HG02981 (cell line): Measurements from ENCODE around the gene THAP12.
A peak's percentile ranks its signal among the peaks of the same experiment; 100 is the strongest.
"Not testable (repeated sequence)": the region's sequence is repeated elsewhere in the genome, so short reads cannot be mapped to it uniquely, and the experiment has no call there.

ENCODE experiments used
- ATAC-seq: cut with Tn5 transposase; IDR thresholded peaks from one replicate; pipeline ENCODE4 v1.9.1; 2021; ENCODE audit warnings: mild to moderate bottlenecking, moderate library complexity; ENCODE audit not compliant: unreplicated experiment

Gene THAP12

GRCh38 chr11:76380977-76381719, at the start of gene THAP12, which contains the start of gene GVQW3:
THAP12 (minus strand) TSS chr11:76381132; CDS start chr11:76380836, 296 bp downstream.
GVQW3 (plus strand) TSS chr11:76381323; CDS start chr11:76381829, 506 bp downstream.
- ATAC-seq: peak; percentile 74

GRCh38 chr11:76426660-76427059, 45.7 kb upstream of the THAP12 start:
- ATAC-seq: no peak

- no peak for ATAC-seq
Observed at GRCh38 chr11:76424891-76425290, 44.0 kb upstream of the THAP12 start.

GRCh38 chr11:76424379-76424778, 43.4 kb upstream of the THAP12 start:
- no peak for ATAC-seq

- no peak for ATAC-seq
Observed at GRCh38 chr11:76419896-76420295, 39.0 kb upstream of the THAP12 start.

- no peak for ATAC-seq
Observed at GRCh38 chr11:76415073-76415472, 34.1 kb upstream of the THAP12 start.

GRCh38 chr11:76410851-76411357, 30.0 kb upstream of the THAP12 start:
- ATAC-seq: no peak

GRCh38 chr11:76408171-76408965, 27.4 kb upstream of the THAP12 start:
- no peak for ATAC-seq

GRCh38 chr11:76406359-76406758, 25.4 kb upstream of the THAP12 start:
- no peak for ATAC-seq

- not testable (repeated sequence) for ATAC-seq
Observed at GRCh38 chr11:76401484-76401883, 20.6 kb upstream of the THAP12 start.

GRCh38 chr11:76400967-76401366, 20.0 kb upstream of the THAP12 start:
- ATAC-seq: no peak

GRCh38 chr11:76397383-76397782, 16.5 kb upstream of the THAP12 start:
- ATAC-seq: peak; percentile 76

GRCh38 chr11:76395296-76395695, 14.4 kb upstream of the THAP12 start:
- no peak for ATAC-seq

GRCh38 chr11:76394411-76394810, 13.5 kb upstream of the THAP12 start:
- ATAC-seq: no peak

GRCh38 chr11:76392870-76393269, 11.9 kb upstream of the THAP12 start:
- ATAC-seq: no peak

GRCh38 chr11:76391811-76392475, 11.0 kb upstream of the THAP12 start:
- ATAC-seq: no peak

GRCh38 chr11:76391021-76391420, 10.1 kb upstream of the THAP12 start:
- no peak for ATAC-seq

- no peak for ATAC-seq
Observed at GRCh38 chr11:76388408-76388807, 7.5 kb upstream of the THAP12 start.

GRCh38 chr11:76385903-76386302, 5.0 kb upstream of the THAP12 start:
- no peak for ATAC-seq

GRCh38 chr11:76382209-76382608, 1.3 kb upstream of the THAP12 start:
- ATAC-seq: no peak
